GM21786 (cell line): ENCODE measurements around the gene SERPINF2.
"Not testable (repeated sequence)": the region's sequence is repeated elsewhere in the genome, so short reads cannot be mapped to it uniquely, and the experiment has no call there.

Experiments
- ATAC-seq: cut with Tn5 transposase; IDR thresholded peaks from one replicate; pipeline ENCODE4 v1.9.1; 2021; ENCODE audit not compliant: unreplicated experiment

SERPINF2 gene

GRCh38 chr17:1786708-1787107 lies 44.0 kb downstream of the SERPINF2 start:
- no peak for ATAC-seq

GRCh38 chr17:1787301-1787902 lies 44.7 kb downstream of the SERPINF2 start:
- no peak for ATAC-seq

DNA sequence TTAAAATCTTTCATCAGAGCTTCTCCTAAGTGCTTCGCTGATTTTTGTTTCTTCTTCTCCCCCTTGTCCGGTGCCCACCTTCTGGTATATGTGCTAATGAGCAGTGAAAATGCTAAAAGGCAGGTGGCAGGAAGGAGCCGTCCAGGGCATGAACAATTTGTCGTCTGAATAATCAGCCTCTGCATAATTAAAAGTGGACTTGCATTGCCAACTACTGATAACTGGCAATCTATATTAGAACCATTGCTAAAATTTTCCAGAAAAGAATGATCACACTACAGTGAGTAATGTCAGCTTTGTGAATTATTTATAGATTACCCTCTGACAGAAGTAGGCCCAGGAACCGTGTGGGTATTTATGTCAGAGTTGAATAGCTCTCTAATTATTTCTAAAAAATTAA lies 47.3 kb downstream of the SERPINF2 start:
- no peak for ATAC-seq

DNA sequence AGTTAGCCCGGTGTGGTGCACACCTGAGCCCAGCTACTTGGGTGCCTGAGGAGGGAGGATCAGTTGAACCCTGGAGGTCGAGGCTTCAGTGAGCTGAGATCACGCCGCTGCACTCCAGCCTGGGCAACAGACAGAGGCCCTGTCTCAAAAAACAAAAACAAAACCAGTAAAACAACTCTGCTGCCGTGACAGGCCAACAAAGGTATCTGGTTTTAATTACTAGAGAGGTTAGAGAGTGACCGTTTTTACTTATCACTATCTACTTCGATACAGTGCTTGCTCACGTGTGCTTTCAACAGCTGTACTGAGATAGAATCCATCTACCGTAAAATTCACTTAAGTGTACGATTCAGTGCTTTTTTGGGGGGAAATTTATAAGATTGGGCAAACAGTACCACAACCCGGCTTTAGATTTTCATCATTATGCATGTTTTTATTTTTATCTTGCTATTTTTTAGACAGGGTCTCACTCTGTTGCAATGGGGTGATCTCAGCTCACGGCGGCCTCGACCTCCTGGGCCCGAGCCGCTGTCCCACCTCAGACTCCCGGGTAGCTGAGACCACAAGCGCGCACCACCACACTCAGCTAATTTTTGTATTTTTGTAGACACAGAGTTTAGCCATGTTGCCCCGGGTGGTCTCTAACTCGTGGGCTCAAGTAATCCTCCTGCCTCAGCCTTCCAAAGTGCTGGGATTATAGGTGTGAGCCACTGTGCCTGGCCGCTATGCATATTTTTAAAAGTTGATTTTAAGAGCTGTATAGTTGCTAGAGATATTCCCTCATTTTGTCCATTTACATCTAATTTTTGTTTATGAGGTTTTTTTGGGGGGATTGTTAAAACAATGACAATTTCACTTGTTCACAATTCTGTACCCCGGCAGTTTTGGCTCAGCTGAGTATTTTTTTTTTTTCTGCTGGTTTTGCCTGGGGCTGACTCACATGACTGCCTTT lies 50.1 kb downstream of the SERPINF2 start:
- no peak for ATAC-seq

DNA sequence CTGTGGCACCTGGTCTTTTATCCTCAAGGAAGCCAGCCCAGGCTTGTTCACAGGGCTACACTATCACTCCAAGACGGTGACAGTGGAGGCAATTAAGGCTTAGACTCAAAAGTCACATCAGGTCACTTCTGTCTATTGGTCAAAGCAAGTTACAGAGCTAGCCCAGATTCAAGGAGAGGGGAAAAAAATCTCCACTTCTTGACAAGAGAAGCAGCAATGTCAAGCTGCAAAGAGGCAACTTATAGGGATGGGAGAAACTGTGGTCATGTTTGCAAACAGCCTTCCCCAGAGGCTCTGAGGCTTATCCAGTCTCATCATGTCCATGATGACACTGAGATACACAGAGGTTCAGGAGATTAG lies 50.8 kb downstream of the SERPINF2 start:
- ATAC-seq, result no peak

DNA sequence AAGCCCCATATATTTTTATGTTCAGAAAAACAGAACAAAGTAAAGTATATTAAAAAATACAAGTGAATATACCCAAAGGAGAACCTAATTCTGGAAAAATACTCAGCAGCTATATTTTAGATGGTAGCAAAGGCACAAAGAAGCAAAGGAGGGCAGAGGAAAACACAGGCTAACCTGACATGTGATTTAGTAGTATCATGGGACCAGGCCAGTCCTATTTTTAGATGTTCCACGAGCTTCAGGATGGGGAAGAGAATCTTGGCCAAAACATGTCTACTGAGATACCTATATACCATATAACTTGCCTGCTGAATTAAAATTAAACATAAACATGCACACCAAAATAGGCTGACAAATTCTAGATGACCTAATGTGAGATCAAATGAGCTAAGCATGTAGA lies 54.1 kb downstream of the SERPINF2 start:
- no peak for ATAC-seq

DNA sequence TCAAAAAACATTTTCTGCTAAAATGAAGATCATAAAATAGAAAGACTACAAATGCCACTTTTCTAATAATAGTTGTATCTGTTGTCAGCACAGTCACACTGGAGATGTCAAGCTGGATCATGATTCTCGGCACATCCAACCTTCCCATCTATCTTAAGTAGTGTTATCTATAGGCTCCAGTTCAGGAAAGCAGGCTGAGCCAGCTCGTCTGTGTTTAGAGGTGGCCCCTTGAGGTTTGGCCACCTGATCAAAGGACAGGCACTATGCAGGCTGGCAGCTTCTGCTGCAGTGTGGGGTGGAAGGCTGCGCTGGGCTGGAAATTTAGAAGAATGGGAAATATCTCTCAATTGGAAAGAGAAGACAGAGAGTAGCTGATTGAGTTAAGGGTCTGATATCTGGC lies 54.7 kb downstream of the SERPINF2 start:
- ATAC-seq, result no peak

DNA sequence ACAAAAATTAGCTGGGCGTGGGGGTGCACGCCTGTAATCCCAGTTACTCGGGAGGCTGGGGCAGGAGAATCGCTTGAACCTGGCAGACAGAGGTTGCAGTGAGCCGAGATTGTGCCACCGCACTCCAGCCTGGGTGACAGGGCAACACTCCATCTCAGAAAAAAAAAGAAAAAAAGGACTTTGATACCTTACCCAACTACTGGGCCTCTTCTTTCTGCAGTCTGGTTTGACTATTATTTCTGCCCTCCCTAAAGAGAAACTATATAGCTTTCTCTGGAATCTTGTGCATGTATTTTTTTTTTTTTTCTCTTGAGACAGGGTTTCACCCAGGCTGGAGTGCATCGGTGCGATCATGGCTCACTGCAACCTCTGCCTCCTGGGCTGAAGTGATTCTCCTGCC lies 55.2 kb downstream of the SERPINF2 start:
- ATAC-seq, result not testable (repeated sequence)

GRCh38 chr17:1800240-1800639 lies 57.6 kb downstream of the SERPINF2 start:
- no peak for ATAC-seq

- ATAC-seq, result no peak
Measured at GRCh38 chr17:1800712-1801111, 58.0 kb downstream of the SERPINF2 start.

DNA sequence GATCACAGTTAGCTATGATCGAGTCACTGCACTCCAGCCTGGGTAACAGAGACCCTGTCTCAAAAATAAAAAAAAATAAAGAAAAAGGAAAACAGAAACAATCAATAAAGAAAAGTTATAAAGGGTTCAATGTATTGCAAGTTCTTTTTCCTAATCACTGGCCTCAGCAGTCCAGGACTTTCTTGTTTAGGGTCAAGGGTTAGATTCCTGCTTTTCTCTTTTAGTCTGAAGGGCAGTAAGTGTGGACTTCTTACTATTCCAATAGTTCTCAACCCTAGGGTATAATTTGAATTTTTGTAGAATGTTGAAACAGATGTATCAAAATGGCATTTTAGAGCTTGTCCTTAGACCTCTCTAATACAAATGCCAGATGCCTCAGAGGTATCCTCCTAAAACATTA lies 59.8 kb downstream of the SERPINF2 start:
- no peak for ATAC-seq

DNA sequence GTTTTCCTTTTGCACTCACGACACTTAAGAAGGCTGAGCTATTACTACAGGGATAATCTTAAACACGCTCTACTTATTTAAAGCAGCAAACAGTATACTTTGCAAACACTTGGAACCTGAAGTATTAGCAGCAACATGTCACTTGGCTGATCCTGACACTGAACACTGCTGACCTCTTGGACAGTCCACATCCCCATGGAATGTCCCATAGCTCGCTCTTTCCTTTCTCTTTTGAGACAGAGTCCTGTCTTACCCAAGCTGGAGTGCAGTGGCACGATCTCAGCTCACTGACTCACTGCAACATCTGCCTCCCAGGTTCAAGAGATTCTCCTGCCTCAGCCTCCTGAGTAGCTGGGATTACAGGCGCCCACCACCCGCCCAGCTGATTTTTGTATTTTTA lies 60.6 kb downstream of the SERPINF2 start:
- ATAC-seq, result no peak
